Panc1 (cell line): Measurements from ENCODE around the gene DAAM2. TPM values are rescaled to one million over a fixed set of nuclear protein-coding genes. Genes with fewer than 3 reads are reported as not detected.

Experiments used
- ATAC-seq: fragments of 200-7000 bp; cut with Tn5 transposase; 2 replicates; pipeline ENCODE4 v1.9.1; 2020; ENCODE audit warnings: mild to moderate bottlenecking, moderate library complexity
- BruUV-seq: library from RNA; stranded (reverse); fragments of 400-500 nt; replicated peaks from 2 replicates; lab custom pipeline; 2021; lab: Mats Ljungman, UMichigan
- CTCF ChIA-PET: fragments of 300-600 bp; sonication (Branson Sonifier 250); formaldehyde crosslinking; loops from one replicate; lab custom pipeline; 2022; ENCODE audit warnings: antibody characterized with exemption; lab: Charles Lee
- POLR2A ChIA-PET: fragments of 300-600 bp; sonication (Branson Sonifier 250); formaldehyde crosslinking; loops from one replicate; lab custom pipeline; 2022; ENCODE audit warnings: antibody characterized with exemption; lab: Charles Lee
- DNase-seq: peaks from one replicate; pipeline ENCODE4 v3.0.0-alpha.2; 2010; ENCODE audit warnings: low read depth, low spot score
- H3K27ac ChIP-seq: 2 replicates; pipeline ENCODE4 v1.5.1; 2011; ENCODE audit warnings: mild to moderate bottlenecking, low read length, inconsistent platforms
- H3K27me3 ChIP-seq: fragments of 200-500 bp; sonication (Bioruptor generic); 2 replicates; pipeline ENCODE4 v1.6.0; 2014; ENCODE audit warnings: low read length, inconsistent platforms; ENCODE audit not compliant: control insufficient read depth, insufficient read depth
- H3K36me3 ChIP-seq: fragments of 200-500 bp; sonication (Bioruptor generic); 2 replicates; pipeline ENCODE4 v1.5.1; 2014; ENCODE audit warnings: inconsistent platforms, mild to moderate bottlenecking, low read length, moderate library complexity; ENCODE audit not compliant: control insufficient read depth, insufficient read depth
- H3K4me1 ChIP-seq: 2 replicates; pipeline ENCODE4 v1.5.1; 2011; ENCODE audit warnings: inconsistent platforms, mild to moderate bottlenecking, low read length, moderate library complexity; ENCODE audit not compliant: control insufficient read depth, insufficient read depth
- H3K4me3 ChIP-seq, 2 experiments: 2 replicates each; pipeline ENCODE4 v1.5.1; 2011 to 2012; ENCODE audit warnings: low read depth in 2 of 2, low read length in 2 of 2, mild to moderate bottlenecking in 2 of 2, inconsistent platforms in 1 of 2, moderate library complexity in 1 of 2
- H3K9me3 ChIP-seq: fragments of 200-500 bp; sonication (Bioruptor generic); 2 replicates; pipeline ENCODE4 v1.5.1; 2014; ENCODE audit warnings: low read depth, mild to moderate bottlenecking, inconsistent platforms, low read length, moderate library complexity; ENCODE audit not compliant: control insufficient read depth, insufficient read depth
- POLR2AphosphoS5 ChIP-seq: IDR thresholded peaks from 2 replicates; pipeline ENCODE4 v1.6.1; 2012; ENCODE audit warnings: mild to moderate bottlenecking, low read depth, low read length, moderate library complexity
- SIN3A ChIP-seq: IDR thresholded peaks from 2 replicates; pipeline ENCODE4 v1.6.1; 2012; ENCODE audit warnings: low read depth, mild to moderate bottlenecking, low read length, moderate library complexity, borderline replicate concordance; ENCODE audit not compliant: insufficient read depth
- TCF7L2 ChIP-seq: IDR thresholded peaks from 2 replicates; pipeline ENCODE4 v1.6.1; 2011; ENCODE audit warnings: mild to moderate bottlenecking, low read depth, low read length, inconsistent platforms
- in situ Hi-C: cut with HindIII; loops from 2 replicates; pipeline ENCODE4 v1.10.0; 2016; ENCODE audit warnings: low sequenced_read_pairs, low pct_unique_long_range_greater_than_20kb
- intact Hi-C: fragments of 100-400 bp; cut with micrococcal nuclease; formaldehyde crosslinking; loops from one replicate; pipeline ENCODE4 v1.10.0; 2022; ENCODE audit not compliant: unreplicated experiment
- total RNA-seq: library from RNA; stranded (reverse); gene quantifications from one replicate; pipeline ENCODE4 v1.2.1, GENCODE V29; 2021; ENCODE audit not compliant: unreplicated experiment
- TF ChIP-seq, protein P1 (sequence below), 2 experiments: IDR thresholded peaks; 2 replicates each; pipeline ENCODE4 v1.6.1; 2011 to 2012; ENCODE audit warnings: low read depth in 2 of 2, control low read depth in 1 of 2, low read length in 1 of 2, mild to moderate bottlenecking in 1 of 2, moderate library complexity in 1 of 2; ENCODE audit not compliant: insufficient read depth in 1 of 2
- TF ChIP-seq, protein P2 (sequence below): fragments of 450-650 bp; IDR thresholded peaks from 2 replicates; pipeline ENCODE4 v1.5.1; 2017; ENCODE audit warnings: mild to moderate bottlenecking

DAAM2 gene
- total RNA-seq, 1 experiment from 2014 or later, result not detected

- BruUV-seq, result no TSS peak
- in situ Hi-C loops (no loop called here), intact Hi-C loops (no loop called here)
- H3K27me3 ChIP-seq, result no peaks in the 10 kb centered on the region
- ATAC-seq, result no peak
- ChIA-PET POLR2A (no interaction called here), CTCF (no interaction called here)
- no peak overlapping the region for H3K27ac ChIP-seq
- no peaks in the 10 kb centered on the region for H3K36me3 ChIP-seq
- H3K4me1 ChIP-seq, result no peaks in the 10 kb centered on the region
- no peak overlapping the region for H3K4me3 ChIP-seq
- no peak for TF ChIP-seq TCF7L2
- no peak for TF ChIP-seq SIN3A
- TF ChIP-seq, protein P1, sequence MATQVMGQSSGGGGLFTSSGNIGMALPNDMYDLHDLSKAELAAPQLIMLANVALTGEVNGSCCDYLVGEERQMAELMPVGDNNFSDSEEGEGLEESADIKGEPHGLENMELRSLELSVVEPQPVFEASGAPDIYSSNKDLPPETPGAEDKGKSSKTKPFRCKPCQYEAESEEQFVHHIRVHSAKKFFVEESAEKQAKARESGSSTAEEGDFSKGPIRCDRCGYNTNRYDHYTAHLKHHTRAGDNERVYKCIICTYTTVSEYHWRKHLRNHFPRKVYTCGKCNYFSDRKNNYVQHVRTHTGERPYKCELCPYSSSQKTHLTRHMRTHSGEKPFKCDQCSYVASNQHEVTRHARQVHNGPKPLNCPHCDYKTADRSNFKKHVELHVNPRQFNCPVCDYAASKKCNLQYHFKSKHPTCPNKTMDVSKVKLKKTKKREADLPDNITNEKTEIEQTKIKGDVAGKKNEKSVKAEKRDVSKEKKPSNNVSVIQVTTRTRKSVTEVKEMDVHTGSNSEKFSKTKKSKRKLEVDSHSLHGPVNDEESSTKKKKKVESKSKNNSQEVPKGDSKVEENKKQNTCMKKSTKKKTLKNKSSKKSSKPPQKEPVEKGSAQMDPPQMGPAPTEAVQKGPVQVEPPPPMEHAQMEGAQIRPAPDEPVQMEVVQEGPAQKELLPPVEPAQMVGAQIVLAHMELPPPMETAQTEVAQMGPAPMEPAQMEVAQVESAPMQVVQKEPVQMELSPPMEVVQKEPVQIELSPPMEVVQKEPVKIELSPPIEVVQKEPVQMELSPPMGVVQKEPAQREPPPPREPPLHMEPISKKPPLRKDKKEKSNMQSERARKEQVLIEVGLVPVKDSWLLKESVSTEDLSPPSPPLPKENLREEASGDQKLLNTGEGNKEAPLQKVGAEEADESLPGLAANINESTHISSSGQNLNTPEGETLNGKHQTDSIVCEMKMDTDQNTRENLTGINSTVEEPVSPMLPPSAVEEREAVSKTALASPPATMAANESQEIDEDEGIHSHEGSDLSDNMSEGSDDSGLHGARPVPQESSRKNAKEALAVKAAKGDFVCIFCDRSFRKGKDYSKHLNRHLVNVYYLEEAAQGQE (IDR thresholded peaks at IDR 0.05; ENCODE audit: insufficient read depth in 1 of 2, low read depth in 2 of 2, low read length in 1 of 2), result no peak
- TF ChIP-seq, protein P2, sequence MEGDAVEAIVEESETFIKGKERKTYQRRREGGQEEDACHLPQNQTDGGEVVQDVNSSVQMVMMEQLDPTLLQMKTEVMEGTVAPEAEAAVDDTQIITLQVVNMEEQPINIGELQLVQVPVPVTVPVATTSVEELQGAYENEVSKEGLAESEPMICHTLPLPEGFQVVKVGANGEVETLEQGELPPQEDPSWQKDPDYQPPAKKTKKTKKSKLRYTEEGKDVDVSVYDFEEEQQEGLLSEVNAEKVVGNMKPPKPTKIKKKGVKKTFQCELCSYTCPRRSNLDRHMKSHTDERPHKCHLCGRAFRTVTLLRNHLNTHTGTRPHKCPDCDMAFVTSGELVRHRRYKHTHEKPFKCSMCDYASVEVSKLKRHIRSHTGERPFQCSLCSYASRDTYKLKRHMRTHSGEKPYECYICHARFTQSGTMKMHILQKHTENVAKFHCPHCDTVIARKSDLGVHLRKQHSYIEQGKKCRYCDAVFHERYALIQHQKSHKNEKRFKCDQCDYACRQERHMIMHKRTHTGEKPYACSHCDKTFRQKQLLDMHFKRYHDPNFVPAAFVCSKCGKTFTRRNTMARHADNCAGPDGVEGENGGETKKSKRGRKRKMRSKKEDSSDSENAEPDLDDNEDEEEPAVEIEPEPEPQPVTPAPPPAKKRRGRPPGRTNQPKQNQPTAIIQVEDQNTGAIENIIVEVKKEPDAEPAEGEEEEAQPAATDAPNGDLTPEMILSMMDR, result no peak
- TF ChIP-seq POLR2AphosphoS5, result no peak
- H3K9me3 ChIP-seq, result no peaks in the 10 kb centered on the region
- DNase-seq, result no peak
Measured at GRCh38 chr6:39910744-39911143, 118.6 kb downstream of the DAAM2 start.

DNA sequence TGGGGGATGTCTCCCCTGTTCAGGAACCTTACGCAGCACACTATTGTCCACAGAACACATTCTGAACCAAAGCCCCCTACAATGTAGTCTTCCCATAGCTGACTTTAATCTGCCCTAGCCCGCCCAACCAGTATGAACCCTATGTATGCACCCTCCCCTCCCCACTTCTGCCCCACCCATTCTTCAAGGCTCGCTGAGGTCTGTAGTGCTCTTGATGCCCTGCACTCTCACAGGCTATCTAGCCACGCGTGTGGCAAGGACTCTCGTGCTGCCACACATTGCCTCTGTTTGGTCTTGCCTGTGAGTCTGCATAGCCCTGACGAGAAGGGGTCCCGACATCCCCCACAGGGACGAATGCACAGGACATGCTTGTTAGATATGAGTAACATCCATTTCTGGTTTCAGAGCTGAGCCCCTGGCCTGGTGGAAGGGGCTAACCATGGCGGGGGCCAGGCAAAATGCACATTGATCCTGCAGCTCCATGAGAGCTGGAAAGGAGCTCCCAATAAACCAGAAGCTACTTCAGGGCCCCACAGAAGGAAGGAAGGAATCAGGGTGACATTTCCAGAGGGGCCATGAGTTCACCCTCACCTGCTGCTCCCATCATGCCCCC lies 119.4 kb downstream of the DAAM2 start:
- intact Hi-C loops, result no loop called here
- Histone ChIP-seq H3K4me1 (no peaks in the 10 kb centered on the region), H3K36me3 (no peaks in the 10 kb centered on the region), H3K27ac (no peak overlapping the region), H3K4me3 (no peak overlapping the region), H3K9me3 (no peaks in the 10 kb centered on the region), H3K27me3 (no peaks in the 10 kb centered on the region)
- in situ Hi-C loops, result no loop called here
- no peak for ATAC-seq
- no peak for DNase-seq
- ChIA-PET POLR2A (no interaction called here), CTCF (no interaction called here)
- no TSS peak for BruUV-seq
- TF ChIP-seq, protein P2, result no peak
- TF ChIP-seq POLR2AphosphoS5 (no peak), SIN3A (no peak), TCF7L2 (no peak)
- TF ChIP-seq, protein P1 (IDR thresholded peaks at IDR 0.05; ENCODE audit: insufficient read depth in 1 of 2, low read depth in 2 of 2, low read length in 1 of 2), result no peak
